ENCODE results near the gene KCNG2. TPM values are rescaled to one million over a fixed set of nuclear protein-coding genes. Genes with fewer than 3 reads are reported as not detected.

Gene KCNG2
- total and polyA plus RNA-seq, 2 of the 4 experiments (the other 2 are of a cell fraction), result not detected

DNA sequence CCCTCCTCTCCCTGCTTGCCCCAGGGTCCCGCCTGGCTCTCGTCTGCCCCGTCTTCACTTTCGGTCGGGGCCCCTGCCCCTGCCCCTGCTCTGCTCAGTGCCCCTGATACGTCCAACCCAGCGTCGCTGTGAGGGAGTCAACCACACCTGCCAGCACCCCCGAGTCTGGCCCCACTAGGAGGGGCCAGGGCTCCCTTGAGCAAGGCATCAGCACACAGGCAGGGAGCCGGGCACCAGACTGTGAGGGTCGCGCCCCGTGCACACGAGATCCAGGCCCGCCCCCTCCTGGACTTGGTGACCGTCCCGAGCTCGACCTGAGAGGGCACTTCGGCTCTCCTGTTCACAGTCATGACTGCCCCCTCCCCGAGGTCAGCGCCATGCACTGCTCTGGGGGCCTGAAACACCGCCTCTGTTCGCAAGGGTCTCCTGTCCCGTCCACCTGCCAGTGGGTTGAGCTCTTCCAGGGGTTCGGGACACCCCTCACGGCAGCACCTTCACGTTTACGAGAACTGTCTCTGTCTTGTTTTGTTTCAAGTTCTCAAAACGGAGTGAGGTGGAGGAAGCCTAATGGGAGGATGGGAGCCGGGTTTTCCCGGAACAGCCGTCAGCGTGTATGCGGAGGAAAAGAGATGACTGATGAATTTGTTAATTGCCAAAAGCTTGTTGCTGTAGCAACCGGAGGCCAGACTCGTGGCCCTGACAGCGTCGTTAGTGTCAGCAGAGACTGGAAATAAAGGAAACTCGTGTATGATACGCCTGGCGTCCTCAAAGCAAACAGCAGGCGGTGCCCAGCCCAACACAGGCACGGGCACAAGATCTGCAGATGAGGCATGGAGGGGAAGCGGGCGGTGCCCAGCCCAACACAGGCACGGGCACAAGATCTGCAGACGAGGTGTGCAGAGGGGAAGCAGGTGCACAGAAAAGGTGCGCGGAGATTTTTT, 48.2 kb upstream of the KCNG2 start:
- Histone ChIP-seq H4K91ac (ENCODE audit: insufficient read depth, low read depth, low read length) (no peak overlapping the region), H4K8ac (ENCODE audit: low read depth in 2 of 2, low read length in 2 of 2) (no peak overlapping the region), H3K23ac (ENCODE audit: low read depth, low read length) (no peak overlapping the region), H3K36me3 (ENCODE audit: control insufficient read depth, insufficient read depth, low read length) (peaks cover 27% of the 10 kb centered on the region), H2BK15ac (ENCODE audit: low read depth, low read length) (no peak overlapping the region), H4K20me1 (ENCODE audit: insufficient read depth, low read length) (no peaks in the 10 kb centered on the region), H2AK5ac (ENCODE audit: low read depth, low read length) (no peak overlapping the region), H2BK5ac (ENCODE audit: low read depth, low read length, poor library complexity, severe bottlenecking) (no peak overlapping the region), H3K27me3 (ENCODE audit: control insufficient read depth, insufficient read depth, low read length) (no peaks in the 10 kb centered on the region), H2BK120ac (ENCODE audit: low read depth, low read length) (no peak overlapping the region), H3K18ac (ENCODE audit: low read depth, low read length) (no peak overlapping the region), H3K9ac (ENCODE audit: low read depth, low read length) (no peak overlapping the region), H3K4ac (ENCODE audit: low read depth, low read length) (no peak overlapping the region), H3K4me3 (ENCODE audit: insufficient read depth, low read depth, low read length) (no peak overlapping the region), H3K9me3 (ENCODE audit: control insufficient read depth, insufficient read depth, low read length) (no peaks in the 10 kb centered on the region), H2AFZ (replicated peaks; ENCODE audit: low read length, poor library complexity) (no peak overlapping the region), H2AK9ac (replicated peaks; ENCODE audit: low read depth, low read length, poor library complexity) (no peak overlapping the region), H3K9me1 (ENCODE audit: insufficient read depth, low read length) (no peaks in the 10 kb centered on the region), H3K4me1 (ENCODE audit: control insufficient read depth, insufficient read depth, low read length) (no peaks in the 10 kb centered on the region), H3K14ac (replicated peaks; ENCODE audit: low read depth, low read length) (no peak overlapping the region), H3K4me2 (ENCODE audit: low read depth, low read length) (no peak overlapping the region), H3K27ac (ENCODE audit: insufficient read depth, low read length) (no peak overlapping the region), H2BK20ac (ENCODE audit: low read depth, low read length) (no peak overlapping the region), H3K79me1 (ENCODE audit: low read depth in 1 of 2, low read length in 2 of 2) (peaks cover 6 to 18% of the 10 kb centered on the region in 2 experiments; a peak in 1 of 4 replicates), H4K5ac (ENCODE audit: low read depth, low read length) (no peak overlapping the region), H3K56ac (ENCODE audit: extremely low read depth, insufficient read depth, low read length) (no peak overlapping the region)
- BruUV-seq (replicated peaks), result no TSS peak
- TF ChIP-seq BHLHE40 (IDR thresholded peaks at IDR 0.05; ENCODE audit: low read depth, low read length) (no peak), NFE2L2 (IDR thresholded peaks at IDR 0.05; ENCODE audit: low read depth, low read length) (no peak), RFX5 (IDR thresholded peaks at IDR 0.05; ENCODE audit: low read depth, low read length) (no peak)
- TF ChIP-seq, protein P1, sequence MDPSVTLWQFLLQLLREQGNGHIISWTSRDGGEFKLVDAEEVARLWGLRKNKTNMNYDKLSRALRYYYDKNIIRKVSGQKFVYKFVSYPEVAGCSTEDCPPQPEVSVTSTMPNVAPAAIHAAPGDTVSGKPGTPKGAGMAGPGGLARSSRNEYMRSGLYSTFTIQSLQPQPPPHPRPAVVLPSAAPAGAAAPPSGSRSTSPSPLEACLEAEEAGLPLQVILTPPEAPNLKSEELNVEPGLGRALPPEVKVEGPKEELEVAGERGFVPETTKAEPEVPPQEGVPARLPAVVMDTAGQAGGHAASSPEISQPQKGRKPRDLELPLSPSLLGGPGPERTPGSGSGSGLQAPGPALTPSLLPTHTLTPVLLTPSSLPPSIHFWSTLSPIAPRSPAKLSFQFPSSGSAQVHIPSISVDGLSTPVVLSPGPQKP (IDR thresholded peaks at IDR 0.05; ENCODE audit: borderline replicate concordance, low read depth, low read length), result no peak
- intact Hi-C loops (cut with micrococcal nuclease), result no loop called here
- dilution Hi-C loops (cut with HindIII; ENCODE audit: low sequenced_read_pairs, unreplicated experiment), result no loop called here
- in situ Hi-C loops (cut with MboI; ENCODE audit: low sequenced_read_pairs), result no loop called here
- CTCF ChIA-PET, result no interaction called here
- POLR2A ChIA-PET (ENCODE audit: unreplicated experiment), result no interaction called here
- peak; percentile 14 for DNase-seq
- 65% methylated on average over 36 of the region's 49 CpGs; no CpG with 5 or more reads in 1 of the 2 experiments for WGBS, 2 experiments (ENCODE audit: extremely low coverage in 2 of 2, insufficient read length in 1 of 2)
- ATAC-seq (ENCODE audit: low read depth), result no peak

Data from IMR-90 (cell line).